TTC549 (cell line): ENCODE data around the gene GPA33.

Experiments used
- FAIRE-seq: peaks from 2 replicates; lab custom pipeline; 2012; peaks lifted over from hg19 to GRCh38; lab: Jason Lieb, UNC

Gene GPA33

DNA sequence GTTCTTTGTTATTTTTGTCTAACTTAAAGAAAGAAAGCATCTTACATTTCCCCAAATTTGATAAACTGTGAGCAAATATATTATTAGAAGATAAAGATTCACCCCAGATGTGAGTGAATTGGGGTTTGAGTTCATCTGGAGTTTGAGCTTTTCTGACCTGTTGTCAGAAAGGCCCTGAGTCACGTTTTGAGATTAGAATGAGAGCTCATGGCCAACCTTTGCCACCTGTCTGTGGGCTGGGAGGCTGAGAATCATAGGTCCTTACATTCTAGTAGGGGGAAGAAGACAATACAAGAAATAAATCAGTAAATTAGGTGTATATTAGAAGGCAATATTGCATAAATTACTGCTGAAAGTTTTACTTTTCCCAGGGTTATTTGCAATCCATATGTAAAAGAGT is 26.0 kb upstream of the GPA33 start:
- FAIRE-seq, result no peak

GRCh38 chr1:167115655-167116054 is 25.5 kb upstream of the GPA33 start:
- no peak for FAIRE-seq

- FAIRE-seq, result no peak
These were observed 24.5 kb upstream of the GPA33 start for GRCh38 chr1:167114725-167115124.

GRCh38 chr1:167111868-167112709 is 21.9 kb upstream of the GPA33 start:
- no peak for FAIRE-seq

- no peak for FAIRE-seq
These were observed 20.4 kb upstream of the GPA33 start for GRCh38 chr1:167110586-167110985.

DNA sequence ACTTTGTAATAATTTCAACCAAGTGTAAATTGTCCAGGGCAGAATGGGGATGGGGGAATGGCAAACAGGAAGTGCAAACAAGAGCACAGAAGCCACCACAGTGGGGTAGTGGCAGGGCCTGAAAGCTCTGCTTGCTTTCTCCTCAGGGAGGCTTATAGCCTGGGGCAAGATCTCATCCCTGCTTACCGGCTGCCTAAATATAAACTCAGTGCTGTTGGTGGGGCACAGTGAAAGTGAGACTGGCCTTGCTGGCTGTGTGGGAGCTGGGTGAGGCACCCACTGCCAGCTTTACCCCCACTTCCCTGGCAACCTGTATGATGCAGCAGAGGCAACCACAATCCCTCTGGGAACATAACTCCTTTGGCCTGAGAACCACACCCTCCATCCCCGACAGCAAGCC is 18.9 kb upstream of the GPA33 start:
- no peak for FAIRE-seq

DNA sequence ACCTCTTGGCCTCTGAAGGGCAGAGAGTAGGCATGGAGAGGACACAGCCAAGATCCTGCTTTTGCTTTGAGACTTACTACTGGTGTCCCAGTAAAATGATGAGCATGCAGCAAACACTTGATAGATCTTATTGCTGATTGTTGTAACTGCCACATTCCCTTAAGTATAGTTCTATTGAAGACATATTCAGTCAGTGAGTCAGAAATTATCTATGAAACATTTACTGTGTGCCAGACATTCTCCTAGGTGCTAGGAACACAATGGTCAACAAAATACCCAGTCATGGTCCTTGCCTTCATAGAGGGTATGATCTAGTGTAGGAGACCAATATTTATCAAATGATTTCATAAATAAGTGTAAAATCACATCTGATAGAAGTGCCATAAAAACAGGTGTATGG is 17.3 kb upstream of the GPA33 start:
- no peak for FAIRE-seq

DNA sequence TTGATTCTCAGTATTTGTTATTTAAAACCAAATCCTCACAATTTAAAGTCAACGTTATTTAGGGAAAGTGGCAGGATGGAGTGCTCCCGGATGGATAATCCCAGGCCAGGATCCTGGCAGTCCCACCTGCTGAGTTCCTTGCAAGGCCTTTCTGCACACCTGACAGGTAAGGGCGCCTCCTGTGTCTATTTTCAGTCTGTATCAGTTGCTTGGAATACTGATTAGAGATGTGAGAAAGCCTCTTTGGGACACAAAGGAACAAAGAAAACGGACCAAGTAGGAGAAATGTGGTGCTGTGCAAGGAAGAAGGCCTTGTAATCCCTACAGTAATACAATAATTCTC is 15.9 kb upstream of the GPA33 start:
- FAIRE-seq, result no peak

DNA sequence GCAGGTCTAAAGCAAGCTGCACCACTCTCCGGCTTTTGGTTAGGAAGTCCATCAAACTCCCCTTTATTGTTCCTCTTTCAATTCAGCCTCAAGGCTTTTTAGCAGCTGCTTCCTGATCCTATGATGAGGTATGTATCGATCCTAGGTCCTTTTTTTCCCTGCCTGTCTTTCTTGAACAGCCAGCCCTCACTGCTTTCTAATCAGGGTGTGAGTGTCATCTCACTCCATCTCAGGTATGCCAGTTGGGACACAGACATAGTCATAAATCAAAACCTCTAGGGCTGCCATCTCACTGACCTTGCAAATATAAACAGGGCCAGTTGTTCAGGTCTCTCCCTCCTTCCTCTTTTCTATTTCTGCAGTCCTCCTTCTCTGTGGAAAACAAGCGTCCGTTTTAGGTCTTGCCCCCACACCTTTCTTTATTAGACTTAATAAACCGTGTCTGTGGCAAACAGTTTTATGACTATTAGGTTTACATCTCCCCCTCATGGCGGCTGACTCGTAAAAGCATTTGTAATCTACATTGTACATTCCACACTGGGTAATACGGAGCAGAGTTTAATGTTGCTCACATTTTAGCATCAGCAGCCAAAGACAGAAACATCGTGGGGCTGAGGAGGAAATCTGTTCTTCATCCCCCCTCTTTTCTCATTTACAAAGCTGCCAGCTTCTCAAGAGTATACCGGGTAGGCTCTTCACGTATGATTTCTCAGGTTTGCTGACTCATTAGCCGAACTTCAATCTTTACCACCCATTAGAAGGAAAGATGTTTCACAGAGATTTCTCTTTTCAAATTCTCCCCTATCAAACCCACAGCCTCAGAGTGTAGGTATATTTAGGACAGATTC is 15.3 kb upstream of the GPA33 start:
- FAIRE-seq, result no peak

DNA sequence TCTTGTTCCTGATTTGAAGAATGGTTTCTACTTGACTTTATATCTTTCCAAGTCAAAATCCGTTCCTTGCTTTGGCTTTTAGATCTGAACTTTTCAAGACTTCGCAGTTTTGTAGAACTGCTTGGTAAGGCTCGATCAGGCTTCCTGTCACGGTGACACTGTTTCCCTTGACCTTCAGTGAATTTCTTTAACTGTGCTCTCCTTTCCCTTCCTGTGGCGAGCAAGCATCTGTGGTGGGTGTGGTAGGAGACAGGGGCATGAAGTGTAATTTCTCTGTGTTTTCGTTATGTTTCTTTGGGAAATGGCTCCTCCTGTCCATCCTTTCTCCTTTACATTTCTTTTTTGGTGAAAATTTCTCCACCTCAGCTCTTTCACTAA is 14.1 kb upstream of the GPA33 start:
- no peak for FAIRE-seq

DNA sequence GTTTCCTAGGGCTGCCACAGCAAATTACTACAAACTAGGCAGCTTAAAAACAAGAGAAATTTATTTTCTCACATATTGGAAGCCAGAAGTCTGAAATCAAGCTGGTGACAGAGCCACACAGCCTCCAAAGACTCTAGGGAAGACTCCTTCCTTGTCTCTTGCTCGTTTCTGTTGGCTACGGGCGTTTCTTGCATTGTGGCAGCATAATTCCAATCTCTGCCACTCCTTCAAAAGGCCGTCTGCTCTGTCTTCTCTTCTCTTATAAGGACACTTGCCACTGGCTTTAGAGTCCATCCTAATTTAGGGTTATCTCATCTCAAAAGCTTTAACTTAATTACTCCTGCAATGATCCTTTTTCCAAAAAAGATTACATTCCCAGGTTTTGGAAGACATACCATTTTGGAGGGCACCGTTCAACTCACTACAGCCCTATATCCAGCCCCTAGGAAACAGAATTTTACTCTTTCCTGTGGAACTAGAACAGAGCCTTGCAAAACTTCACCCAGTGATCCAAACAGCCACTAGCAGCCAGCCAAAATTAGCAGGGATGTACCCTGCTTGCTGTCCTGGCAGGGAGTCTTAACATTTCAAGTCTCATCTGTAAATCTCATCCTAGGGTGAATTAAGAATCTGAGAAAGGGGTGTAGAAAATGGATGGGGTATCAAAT is 12.9 kb upstream of the GPA33 start:
- no peak for FAIRE-seq

- no peak for FAIRE-seq
These were observed 11.6 kb upstream of the GPA33 start for GRCh38 chr1:167101754-167102153.

- FAIRE-seq, result no peak
These were observed 10.6 kb upstream of the GPA33 start for GRCh38 chr1:167100730-167101129.

DNA sequence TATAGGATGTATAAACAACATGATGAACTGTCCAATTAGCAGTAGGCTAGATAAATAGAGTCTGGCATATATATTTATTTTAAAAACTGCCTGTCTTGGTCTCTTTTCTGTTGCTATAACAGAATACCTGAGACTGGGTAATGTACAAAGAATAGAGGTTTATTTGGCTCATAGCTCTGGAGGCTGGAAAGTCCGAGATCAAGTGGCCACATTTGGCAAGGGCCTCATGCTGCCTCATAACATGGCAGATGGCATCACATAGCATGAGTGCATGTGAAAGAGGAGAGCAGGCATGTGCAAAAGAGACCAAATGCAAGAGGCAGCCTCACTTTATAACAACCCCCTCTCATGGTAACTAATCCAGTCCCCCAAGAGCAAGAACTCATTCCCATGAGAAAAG is 9.7 kb upstream of the GPA33 start:
- no peak for FAIRE-seq

DNA sequence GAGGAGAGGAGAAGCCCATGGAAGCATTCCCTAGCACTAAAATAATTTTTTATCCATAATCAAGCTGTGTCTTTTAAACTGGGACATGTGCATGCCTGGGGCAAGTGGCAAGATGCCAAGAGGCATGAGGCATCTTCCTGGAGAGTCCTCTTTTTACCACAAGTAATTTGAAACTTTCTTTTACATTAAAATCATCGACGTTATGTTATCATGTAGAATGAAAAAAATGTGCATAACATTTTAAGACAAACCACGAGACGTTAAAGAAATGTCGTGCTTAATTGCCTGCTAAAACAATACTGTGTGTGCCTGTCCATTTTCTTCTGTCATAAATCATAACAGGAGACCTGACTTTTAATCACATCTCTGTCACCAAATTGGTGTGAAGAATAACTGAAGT is 5.2 kb upstream of the GPA33 start:
- FAIRE-seq, result no peak

DNA sequence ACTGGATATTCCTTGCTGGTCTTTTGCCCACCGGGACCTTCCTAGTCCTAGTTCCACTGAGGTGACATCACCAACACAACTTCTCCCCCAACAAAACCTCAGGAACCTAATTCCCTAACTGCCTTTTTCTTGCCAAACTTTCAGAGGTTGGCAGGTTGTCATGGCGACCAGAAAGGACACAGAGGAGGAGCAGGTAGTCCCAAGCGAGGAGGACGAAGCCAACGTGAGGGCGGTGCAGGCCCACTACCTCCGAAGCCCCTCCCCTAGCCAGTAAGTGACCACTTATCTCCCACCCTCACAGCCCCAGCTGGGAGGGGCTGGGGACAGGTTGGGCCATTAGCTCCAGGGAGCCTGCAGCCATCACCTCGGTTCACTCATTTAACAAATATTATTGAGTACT is 4.5 kb upstream of the GPA33 start:
- FAIRE-seq, result no peak

DNA sequence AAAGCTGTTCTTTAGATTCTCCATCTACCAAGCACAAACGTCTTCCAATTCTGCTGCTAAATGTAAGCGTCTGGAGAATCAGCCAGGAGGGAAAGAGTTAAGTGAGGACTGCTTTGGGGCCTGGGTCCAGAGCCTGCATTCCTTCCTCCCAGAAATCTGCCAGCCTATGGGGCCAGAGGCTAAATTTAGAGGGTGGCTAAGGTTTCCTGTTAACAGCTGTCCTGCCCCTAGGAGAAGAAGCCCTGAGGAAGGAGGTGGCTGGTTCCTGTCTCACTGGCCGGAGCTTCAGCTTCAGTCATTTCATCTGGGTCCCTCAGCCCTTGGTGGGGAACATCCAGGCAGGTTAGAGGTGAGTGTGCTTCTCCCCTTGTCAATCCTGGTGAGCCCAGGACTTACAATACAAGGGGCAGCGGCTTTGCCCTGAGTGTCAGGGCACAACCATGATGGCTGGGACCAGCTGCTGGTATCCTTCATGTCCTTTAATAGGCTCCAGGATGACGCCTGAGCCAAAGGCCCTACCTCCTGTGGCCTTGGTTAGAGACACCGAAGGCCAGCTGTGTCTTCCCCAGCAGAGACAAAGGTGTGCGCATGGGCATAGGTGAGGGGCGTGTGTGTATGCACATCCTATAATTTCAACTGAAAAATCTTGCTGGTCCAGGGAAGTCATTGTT is 3.8 kb upstream of the GPA33 start, which contains the start of gene STYXL2:
STYXL2 (plus strand) TSS at position 230 of the 671 bp plus-strand sequence. CDS start 775 bp downstream, outside the sequence.
- no peak for FAIRE-seq

DNA sequence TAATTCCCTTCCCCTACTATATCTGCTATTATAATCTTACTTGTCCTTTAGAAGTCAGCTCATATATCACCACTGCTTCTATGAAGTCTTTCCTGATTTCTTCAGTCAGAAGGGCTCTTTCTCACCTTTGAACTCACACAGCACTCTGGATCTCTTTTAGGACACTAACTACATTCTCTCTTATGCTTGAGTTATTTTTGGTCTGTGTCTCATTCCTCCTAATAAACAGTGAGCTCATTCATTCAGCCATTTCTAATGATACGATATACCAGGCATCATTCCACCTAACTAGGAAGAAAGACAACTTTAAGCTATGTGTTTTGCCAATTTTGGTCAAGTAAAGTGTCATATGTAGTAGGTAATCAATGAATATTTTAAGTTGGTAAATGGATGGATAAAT is 2.5 kb upstream of the GPA33 start:
- no peak for FAIRE-seq

DNA sequence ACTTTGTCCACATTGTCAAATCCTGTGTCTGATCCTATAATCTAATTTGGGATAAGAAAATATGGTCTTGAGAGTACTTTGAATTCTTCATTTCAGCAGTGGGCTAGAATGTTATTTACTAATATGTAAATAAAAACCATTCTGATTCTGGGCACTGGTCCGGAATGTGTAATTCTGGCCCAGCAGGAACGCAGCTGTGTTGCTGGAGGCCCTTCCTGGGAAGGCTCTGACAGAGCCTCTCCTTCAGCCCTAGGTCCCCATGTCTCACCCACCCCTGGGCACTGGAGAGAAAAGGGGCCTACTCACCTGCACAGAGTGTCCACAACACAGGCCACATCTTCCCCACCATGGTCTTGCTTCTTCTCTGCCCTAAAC is 251 bp downstream of the GPA33 start:
- no peak for FAIRE-seq

- no peak for FAIRE-seq
These were observed 1.3 kb downstream of the GPA33 start for GRCh38 chr1:167088746-167089417.

DNA sequence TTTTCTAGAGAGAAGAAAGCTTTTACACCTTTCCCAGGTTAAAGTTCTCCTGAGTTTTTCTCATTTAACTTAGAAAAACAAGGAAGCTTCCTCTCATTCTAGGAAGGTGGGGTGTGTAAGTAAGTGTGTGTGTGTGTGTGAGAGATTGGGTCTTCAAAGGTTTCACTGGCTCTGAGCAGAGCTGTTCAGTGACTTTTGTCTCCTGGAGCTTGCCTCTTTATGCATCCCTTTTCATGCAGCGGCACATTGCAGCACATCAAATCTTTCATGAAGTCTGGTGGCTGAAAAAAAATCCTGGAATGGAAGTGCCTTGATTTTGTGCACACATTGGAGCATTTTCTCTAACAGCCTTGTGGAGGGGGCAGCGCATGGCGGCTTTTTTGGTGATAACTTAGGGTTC is 3.4 kb downstream of the GPA33 start:
- no peak for FAIRE-seq

- no peak for FAIRE-seq
These were observed 4.1 kb downstream of the GPA33 start for GRCh38 chr1:167086033-167086432.
